Activated naive CD4-positive, alpha-beta T cell treated with anti-CD3 and anti-CD28 coated beads, Interleukin-2, amount 50 U/mL, for 16 hours (primary cell): ENCODE data around the gene EDEM2.
"Not testable (repeated sequence)": the region's sequence is repeated elsewhere in the genome, so short reads cannot be mapped to it uniquely, and the experiment has no call there.

Experiments
- DNase-seq: peaks from one replicate; pipeline ENCODE4 v3.0.0-alpha.2; 2020

Gene EDEM2, protein sequence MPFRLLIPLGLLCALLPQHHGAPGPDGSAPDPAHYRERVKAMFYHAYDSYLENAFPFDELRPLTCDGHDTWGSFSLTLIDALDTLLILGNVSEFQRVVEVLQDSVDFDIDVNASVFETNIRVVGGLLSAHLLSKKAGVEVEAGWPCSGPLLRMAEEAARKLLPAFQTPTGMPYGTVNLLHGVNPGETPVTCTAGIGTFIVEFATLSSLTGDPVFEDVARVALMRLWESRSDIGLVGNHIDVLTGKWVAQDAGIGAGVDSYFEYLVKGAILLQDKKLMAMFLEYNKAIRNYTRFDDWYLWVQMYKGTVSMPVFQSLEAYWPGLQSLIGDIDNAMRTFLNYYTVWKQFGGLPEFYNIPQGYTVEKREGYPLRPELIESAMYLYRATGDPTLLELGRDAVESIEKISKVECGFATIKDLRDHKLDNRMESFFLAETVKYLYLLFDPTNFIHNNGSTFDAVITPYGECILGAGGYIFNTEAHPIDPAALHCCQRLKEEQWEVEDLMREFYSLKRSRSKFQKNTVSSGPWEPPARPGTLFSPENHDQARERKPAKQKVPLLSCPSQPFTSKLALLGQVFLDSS

DNA sequence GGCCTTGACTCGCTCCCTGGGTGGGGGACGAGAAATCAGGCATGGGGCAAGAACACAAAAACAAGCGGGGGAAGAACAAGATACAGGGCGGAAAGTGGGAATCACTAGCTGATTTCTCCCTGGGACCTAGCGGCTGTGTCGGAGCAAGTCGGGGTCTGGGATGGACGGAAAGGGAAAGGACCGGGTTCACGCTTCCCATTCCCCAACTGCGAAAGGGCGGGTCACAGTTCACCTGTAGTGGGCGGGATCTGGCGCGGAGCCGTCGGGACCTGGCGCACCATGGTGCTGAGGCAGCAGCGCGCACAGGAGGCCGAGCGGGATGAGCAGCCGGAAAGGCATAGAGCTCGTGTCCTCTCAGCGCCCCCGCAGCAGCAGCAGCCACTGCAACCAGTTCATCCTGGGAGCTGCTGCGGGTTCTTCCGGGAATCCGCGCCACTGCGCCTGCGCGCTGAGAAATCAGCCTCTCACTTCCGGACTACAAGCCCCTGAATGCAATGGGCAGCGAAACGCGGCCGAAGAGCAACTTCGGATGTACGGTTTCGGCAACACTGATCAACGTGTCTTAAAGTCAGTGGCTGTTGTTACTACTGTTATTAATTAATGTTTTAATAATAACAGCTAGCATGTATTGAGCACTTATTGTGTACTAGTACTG lies at the start of gene EDEM2:
EDEM2 (minus strand) TSS at position 417 of the 655 bp plus-strand sequence; CDS start at position 339, 78 bp downstream.
- peak; percentile 91 for DNase-seq

DNA sequence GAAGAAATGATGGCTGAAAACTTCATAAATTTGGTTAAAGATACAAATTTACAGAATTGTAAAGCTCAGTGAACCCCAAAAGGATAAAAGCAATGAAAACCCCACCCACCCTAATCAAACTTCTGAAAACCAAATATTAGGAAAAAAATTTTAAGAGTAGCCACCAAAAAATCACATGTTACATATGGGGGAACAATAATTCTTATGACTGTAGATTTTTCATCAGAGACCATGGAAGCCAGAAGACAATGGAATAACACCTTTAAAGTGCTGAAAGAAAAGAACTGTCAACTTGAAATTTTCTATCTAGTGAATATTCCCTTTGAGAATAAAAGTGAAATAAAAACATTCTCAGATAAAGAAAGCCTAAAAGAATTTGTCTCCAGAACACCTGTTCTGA lies 49.2 kb upstream of the EDEM2 start:
- no peak for DNase-seq

DNA sequence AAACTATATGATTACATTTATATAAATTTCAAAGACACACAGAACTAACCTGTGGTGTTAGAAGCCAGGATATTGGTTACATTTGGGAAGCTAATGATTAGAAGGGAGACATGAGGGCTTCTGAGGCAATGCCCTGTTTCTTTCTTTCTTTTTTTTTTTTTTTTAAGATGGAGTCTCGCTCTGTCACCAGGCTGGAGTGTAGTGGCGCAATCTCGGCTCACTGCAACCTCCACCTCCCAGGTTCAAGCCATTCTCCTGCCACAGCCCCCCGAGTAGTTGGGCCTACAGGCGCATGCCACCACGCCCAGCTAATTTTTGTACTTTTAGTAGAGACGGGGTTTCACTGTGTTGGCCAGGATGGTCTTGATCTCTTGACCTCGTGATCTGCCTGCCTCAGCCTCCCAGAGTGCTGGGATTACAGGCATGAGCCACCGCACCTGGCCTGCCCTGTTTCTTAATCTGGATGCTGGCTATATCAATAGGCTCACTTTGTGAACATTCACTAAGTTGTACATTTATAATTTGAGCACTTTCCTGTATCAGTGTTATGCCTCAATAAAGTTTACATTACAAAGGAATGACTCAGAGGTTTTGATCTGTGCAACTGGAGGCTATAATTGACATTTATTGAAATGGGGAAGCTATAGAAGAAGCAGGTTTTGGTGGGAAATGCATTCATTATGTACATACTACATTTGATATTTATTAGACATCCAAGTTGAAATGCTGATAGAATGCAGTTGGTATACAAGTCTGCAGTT lies 46.1 kb upstream of the EDEM2 start:
- DNase-seq = not testable (repeated sequence)

DNA sequence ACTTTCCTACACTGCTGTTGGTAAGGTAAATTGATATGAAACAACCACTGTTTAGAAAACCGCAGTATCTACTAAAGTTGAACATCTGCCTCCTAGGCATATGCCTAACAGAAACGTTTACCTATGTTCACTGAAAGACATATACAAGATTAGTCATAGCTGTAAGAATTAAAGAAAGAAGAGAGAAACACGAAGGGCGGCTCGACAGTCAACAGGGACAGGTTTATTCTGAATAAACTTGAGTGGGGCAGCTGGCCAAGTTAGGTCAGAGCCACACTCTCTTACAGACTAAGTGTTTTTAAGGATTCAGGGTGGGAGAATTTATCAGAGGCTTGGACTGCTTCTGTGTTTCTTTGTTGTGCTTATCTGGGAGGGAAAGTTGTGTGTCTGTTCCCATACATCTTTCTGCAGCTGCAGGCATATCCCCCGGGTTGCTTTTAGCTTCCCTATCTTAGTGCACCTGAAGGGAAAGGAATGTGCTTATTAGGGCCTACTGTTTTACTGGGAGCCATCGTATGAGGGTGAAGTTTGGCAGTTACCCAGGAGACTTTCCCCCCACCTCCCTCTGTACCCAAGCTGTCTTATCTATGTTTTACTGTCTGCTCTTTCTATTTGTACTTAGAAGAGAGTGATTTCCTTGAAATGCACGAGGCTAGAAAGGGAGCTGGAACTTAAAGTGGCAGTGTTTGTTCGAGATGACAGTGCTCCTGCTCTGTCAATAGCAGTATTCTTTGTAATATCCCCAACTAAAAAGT lies 45.2 kb upstream of the EDEM2 start:
- DNase-seq = no peak

DNA sequence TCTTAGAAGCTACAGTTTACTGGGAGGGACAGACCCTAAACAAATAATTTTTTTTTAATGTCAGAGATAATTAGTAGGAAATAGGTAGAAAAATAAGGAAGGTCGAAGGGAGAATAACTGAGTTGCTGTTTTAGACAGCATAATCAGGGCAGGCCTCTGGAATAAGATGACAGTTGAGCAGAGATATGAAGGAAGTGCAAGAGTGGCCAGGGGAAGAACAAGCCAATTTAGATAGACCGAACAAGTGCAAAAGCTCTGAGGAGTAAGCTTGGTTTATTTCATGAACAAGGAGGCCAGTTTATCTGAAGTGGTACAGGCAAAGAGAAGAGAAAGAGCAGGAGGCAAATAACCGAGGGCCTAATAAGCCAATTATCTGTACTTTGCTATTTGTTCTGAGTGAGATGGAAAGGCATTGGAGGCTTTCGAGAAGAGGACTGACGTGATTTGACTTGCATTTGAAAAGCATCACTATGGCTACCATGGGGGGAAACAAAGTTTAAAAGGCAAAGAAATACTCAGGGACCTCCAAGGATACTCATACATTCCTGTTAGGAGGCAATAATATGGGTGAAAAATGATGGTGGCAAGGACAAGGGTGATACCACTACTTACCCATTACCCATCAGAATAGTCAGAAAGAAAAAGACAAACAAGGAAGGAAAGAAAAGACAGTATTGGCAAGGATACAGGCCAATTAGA lies 44.4 kb upstream of the EDEM2 start:
- no peak for DNase-seq

DNA sequence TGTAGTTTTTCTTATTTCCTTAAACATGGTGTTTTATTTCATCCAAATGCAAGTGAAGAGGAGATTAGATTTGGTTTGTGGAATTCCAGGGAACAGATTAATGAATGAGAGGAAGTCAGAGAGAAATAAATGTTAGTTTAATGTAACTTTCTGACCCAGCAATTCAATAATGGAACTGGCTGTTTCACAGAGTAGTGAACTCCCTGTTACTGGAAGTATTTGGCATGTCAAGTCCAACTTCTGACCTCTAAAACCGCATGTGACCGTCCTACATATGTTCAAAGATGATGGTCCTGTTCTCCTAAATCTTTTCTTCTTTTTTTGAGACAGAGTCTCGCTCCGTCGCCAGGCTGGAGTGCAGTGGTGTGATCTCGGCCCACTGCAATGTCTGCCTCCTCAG lies 43.4 kb upstream of the EDEM2 start:
- no peak for DNase-seq

DNA sequence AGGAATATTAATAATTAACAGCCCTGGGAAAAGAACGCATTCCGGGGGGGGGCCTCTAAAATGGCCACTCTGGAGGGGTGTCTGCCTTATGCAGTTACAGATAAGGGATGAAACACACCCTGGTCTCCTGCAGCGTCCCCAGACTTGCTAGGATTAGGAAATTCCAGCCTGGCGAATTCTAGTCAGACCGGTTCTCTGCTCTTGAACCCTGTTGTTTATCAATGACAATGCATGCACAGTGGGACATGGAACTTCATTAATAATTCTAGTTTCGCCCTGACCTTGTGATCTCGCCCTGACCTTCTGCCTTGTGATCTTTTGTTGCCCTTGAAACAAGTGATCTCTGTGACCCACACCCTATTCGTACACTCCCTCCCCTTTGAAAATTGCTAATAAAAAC lies 42.1 kb upstream of the EDEM2 start:
- not testable (repeated sequence) for DNase-seq

DNA sequence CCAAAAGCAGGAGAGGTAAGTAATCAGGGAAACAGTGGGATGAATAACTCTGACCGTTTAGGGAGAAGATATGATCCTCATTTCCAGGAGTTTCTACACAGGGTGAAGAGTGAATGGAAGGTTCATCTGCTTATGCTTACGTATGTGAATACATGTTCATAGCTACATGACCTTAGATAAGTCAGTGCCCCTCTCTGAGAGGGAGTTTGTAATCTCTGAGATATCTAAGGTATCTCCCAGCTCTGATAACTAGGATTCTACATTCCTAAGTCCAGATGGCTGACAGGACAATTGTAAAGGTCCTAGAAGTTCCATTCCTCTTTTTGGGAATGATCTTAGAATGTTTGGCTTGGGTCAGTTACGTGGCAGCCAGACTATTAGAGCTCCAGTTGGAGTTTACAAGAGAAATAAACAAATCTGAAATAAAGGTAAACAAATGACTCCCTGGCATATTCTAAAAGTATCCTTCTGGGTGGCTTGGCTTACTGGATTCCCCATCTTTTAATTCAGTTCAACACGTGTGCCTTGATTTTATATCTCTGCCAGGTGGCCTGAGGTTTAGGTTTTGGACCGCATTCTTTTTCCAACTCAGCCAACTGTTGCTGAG lies 40.6 kb upstream of the EDEM2 start:
- no peak for DNase-seq

DNA sequence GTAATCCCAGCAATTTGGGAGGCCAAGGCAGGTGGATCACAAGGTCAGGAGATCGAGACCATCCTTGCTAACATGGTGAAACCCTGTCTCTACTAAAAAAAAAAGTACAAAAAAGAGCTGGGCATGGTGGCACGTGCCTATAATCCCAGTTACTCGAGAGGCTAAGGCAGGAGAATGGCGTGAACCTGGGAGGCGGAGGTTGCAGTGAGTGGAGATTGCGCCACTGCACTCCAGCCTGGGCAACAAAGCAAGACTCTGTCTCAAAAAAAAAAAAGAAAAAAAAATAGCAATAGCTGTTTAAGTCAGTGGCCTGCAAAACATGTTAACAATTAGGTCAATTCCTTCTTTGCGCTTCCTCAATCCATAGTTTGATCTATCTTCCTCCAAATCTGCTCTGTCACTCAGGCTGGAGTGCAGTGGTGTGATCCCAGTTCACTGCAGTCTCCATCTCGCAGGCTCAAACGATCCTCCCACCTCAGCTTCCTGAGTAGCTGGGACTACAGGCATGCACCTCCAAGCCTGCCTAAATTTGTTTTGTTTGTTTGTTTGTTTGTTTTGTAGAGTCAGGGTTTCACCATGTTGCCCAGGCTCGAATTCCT lies 39.7 kb upstream of the EDEM2 start:
- not testable (repeated sequence) for DNase-seq

DNA sequence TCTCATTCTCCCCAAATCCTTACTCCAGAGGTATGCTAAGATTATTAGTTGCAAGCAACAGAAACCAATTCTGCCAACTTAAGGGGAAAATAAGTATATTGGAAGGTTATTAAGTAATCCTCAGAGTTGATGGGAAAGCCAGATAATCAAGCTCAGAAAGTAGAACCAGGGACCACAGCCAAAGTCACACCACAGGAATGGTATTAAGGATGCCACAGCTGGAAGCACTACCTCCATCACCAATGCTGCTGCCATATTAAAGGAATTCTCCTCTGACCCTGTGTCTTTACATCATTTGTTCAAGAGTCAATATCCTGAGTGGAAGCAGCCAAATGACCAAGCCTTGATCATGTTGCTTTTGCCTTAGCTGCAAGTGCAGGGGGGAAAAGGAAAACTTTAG lies 34.6 kb upstream of the EDEM2 start:
- no peak for DNase-seq

DNA sequence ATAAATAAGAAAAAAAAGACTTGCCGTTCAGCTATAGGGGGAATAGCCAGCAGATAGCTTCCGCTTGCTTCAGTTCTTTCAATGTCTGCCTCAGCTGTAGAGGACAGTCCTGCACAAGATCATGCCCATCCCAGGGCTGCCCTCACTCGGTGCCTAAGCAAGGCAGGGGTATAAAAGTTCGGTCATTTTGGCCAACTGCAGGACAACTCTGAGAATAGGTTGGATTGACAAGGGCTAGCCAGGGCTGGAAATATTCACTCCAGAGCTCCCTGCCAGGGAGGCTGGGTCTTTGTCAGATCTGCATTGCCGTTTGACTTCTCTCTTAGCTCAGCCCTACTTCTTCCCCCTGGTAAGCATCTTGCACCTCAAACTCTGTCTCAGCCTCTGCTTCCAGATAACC lies 33.1 kb upstream of the EDEM2 start:
- no peak for DNase-seq

DNA sequence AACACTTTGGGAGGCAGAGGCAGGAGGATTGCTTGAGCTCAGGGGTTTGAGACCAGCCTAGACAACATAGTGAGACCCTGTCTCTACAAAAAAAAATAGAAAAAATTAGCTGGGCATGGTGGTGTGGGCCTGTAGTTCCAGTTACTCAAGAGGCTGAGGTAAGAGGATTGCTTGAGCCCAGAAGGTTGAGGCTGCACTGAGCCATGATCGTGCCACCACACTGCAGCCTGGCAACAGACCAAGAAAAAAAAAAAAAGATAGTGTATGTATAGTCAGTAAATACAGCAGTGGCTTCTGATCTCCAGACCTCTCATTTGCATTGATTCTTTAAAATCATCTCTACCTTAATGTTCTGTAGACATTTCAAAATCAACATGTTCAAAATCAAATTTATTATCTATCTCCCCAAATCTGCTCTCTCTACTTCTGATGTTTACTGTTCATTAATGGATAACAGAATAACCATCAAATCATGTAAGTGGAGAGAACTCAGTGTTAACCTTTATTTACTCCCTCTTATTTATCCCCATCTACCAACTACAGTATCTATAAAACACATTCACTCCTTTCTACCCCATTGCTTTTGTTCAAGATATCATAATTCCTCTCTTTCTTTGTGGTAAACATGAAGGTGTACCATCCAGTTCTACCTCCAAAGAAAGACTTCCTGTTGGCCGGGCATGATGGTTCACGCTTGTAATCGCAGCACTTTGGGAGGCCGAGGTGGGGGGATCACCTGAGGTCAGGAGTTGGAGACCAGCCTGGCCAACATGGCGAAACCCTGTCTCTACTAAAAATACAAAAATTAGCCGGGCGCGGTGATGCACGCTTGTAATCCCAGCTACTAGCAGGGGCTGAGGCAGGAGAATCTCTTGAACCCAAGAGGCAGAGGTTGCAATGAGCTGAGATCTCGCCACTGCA lies 32.4 kb upstream of the EDEM2 start:
- no peak for DNase-seq

DNA sequence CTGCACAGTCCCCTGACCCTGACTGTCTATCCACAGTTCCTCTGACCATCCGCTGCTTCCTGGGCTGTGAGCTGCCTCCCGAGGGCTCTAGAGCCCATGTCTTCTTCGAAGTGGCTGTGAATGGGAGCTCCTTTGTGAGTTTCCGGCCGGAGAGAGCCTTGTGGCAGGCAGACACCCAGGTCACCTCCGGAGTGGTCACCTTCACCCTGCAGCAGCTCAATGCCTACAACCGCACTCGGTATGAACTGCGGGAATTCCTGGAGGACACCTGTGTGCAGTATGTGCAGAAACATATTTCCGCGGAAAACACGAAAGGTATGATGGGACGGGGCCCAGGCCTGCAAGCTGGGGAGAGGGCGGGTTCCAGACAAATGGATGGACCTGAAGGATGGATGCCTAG lies 29.0 kb upstream of the EDEM2 start:
- no peak for DNase-seq

DNA sequence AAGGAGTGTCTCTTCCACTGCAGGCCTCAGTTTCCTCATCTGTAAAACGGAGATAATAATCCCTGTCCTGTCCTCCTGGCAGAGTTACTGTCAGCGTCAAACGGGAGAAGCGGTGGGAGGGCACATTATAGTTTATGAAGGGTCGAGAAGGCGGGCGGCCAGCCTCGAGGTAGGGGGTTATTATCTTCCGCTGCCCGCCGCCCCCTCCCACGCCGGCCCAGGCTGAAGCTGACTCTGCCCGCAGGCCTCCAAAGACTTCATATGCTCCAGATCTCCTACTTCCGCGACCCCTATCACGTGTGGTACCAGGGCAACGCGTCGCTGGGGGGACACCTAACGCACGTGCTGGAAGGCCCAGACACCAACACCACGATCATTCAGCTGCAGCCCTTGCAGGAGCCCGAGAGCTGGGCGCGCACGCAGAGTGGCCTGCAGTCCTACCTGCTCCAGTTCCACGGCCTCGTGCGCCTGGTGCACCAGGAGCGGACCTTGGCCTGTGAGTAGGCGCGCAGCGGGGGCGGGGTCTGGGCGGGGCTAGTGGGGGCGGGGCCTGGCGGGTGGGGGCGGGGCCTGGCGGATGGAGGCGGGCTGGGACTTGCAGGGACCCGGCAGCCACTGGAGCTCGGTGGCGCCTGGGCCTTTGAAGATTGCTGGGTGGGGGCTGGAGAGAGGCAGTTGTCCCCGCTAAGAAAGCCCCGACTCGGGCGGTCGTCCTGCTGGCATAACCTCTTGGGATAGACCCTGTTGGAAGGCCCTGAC lies 27.5 kb upstream of the EDEM2 start:
- no peak for DNase-seq

DNA sequence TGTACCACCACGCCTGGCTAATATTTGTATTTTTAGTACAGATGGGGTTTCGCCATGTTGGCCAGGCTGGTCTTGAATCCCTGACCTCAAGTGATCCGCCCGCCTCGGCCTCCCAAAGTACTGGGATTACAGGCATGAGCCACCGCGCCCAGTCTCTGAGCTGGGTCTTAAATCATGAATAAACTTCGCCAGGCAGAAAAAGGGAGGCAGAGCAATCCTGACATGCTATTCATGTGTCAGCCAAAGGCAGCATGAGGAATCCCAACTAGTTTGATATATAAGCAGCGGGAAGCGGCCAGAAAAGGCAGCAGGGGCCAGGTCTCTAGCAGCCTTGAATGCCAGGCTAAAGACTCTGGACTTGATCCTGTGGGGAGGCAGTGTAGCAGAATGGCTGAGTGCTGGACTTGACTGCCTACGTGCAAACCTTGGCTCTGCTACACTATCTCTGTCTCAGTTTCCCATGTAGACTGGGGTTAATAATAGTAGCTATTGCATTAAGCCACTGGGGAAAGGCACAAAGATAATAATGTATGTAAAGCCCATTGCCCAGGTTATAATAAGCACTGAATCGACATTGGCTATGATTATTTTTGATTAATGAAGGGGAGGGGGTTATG lies 26.5 kb upstream of the EDEM2 start:
- DNase-seq = no peak

DNA sequence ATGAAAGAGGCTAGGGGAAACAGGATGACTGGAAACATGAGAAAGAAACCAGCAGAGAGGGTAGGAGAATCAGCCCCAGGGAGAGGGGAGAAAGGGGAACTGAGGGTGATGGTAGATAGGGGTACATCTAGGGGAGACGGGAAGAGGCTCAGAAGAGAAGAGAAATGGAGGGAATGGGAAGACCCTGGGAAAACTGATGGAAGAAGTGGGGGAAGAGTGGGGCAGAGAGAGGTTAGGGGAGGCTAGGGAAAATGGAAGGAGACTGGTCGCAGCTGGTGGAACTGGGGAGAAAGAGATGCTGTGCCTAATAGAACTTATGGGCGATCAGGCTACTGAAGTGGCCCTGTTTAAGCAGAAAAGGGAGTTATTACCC lies 25.3 kb upstream of the EDEM2 start:
- DNase-seq = no peak

DNA sequence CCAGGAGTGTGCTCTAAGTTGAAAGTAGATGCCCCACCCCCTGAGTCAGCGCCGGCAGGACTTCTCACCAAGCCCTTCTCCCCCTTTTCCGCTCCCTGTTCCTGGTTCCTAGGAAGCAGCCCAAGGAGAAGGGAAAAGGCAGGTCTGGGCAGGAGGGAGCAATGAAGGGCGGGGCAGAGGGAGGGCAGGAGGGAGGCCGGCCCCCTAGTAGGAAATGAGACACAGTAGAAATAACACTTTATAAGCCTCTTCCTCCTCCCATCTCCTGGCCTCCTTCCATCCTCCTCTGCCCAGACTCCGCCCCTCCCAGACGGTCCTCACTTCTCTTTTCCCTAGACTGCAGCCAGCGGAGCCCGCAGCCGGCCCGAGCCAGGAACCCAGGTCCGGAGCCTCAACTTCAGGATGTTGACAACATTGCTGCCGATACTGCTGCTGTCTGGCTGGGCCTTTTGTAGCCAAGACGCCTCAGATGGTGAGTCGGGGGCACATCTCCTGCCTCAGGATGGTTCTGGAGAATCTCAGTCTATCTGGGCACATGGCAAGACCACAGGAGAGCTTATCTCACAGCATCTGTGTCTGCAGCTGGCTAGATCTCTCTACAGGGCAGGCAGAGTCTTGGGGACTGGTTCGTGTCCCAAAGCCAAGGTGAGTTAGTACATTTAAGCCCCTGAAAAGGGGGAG lies 24.8 kb upstream of the EDEM2 start, which contains the start of gene PROCR:
PROCR (plus strand) TSS at position 320 of the 681 bp plus-strand sequence; CDS start at position 403, 83 bp downstream.
- DNase-seq = no peak

DNA sequence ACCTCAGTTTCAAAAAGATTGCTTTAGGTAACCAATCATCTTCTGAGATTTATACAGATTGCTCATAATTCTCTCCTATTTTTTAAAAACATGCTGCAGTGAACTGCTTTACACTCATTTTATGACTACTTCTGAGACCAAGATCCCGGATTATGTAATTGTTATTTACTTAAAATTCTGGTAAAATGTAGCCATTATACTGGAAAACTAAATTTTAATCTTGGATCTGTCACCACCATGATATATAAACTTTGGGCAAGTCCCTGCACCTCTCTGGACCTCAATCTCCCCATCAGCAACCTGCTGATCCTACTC lies 24.3 kb upstream of the EDEM2 start:
- no peak for DNase-seq
